GM11168 (cell line): ENCODE measurements around the gene ARHGAP44.

Source experiments
- in situ Hi-C: fragments of 300-500 bp; cut with MboI; formaldehyde crosslinking; loops from one replicate; pipeline ENCODE4 v1.12.0; 2022; ENCODE audit warnings: low sequenced_read_pairs; ENCODE audit not compliant: unreplicated experiment

The ARHGAP44 gene, protein sequence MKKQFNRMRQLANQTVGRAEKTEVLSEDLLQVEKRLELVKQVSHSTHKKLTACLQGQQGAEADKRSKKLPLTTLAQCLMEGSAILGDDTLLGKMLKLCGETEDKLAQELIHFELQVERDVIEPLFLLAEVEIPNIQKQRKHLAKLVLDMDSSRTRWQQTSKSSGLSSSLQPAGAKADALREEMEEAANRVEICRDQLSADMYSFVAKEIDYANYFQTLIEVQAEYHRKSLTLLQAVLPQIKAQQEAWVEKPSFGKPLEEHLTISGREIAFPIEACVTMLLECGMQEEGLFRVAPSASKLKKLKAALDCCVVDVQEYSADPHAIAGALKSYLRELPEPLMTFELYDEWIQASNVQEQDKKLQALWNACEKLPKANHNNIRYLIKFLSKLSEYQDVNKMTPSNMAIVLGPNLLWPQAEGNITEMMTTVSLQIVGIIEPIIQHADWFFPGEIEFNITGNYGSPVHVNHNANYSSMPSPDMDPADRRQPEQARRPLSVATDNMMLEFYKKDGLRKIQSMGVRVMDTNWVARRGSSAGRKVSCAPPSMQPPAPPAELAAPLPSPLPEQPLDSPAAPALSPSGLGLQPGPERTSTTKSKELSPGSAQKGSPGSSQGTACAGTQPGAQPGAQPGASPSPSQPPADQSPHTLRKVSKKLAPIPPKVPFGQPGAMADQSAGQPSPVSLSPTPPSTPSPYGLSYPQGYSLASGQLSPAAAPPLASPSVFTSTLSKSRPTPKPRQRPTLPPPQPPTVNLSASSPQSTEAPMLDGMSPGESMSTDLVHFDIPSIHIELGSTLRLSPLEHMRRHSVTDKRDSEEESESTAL

DNA sequence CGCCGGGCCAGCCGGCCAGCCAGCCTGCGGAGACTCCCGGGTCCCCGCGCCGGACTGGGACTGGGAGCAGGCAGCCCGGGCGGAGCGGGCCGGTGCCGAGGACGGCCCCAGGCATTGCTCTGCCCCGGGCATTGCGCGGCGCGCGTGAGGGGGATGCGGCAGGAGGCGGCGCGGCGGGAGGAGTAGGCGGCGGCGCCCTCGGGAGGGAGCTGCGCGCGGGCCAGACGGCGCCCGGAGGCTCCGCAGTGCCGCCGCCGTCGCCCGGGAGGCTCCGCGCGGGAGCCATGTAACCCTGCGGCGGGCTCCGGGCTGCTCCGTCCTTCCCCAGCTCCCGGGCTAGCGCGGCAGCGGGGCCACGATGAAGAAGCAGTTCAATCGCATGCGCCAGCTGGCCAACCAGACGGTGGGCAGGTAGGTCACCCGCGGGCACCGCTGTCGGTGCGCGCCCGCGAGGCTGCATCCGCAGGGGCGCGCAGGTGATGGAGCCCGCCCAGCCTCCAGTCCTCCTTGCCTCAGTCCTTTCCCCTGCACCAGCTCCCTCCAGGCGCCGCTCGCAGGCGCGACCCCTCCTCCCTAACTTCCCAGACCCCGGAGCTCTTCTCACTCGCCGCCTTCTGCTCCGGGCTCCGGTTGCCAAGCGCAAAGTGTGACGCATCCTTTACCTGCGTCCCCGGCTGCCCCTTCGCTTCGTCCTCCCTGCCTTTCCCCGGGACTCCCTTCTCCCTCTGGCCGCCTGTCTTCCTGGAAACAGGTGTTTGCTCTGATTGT is at the start of gene ARHGAP44:
TSS of gene ARHGAP44 (plus strand) at position 18 of the 768 bp plus-strand sequence. CDS start at position 359, 341 bp downstream.
- in situ Hi-C loops: no loop called here

GRCh38 chr17:12739500-12739899 is 49.8 kb upstream of the ARHGAP44 start:
- in situ Hi-C loops: no loop called here

DNA sequence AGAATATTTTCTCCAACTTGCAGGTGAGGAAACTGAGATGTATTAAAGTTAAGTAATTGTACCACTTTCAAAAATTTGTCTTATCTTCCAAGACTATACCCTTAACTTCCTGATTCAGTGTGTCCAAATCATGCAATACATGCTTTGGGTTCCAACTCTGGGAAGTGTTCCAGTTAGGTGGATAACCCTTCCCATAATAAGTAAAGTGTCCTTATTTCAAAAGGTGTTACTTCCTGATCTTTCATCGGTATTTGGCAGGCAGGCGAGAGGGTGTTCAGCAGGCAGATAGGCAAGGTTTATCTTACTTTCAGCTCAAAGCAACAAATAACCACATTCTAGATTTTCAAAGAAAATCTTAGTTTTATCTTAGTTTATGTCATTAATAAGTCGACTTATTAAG is 46.3 kb upstream of the ARHGAP44 start:
- in situ Hi-C loops: no loop called here

GRCh38 chr17:12744298-12744697 is 45.0 kb upstream of the ARHGAP44 start:
- in situ Hi-C loops: no loop called here

DNA sequence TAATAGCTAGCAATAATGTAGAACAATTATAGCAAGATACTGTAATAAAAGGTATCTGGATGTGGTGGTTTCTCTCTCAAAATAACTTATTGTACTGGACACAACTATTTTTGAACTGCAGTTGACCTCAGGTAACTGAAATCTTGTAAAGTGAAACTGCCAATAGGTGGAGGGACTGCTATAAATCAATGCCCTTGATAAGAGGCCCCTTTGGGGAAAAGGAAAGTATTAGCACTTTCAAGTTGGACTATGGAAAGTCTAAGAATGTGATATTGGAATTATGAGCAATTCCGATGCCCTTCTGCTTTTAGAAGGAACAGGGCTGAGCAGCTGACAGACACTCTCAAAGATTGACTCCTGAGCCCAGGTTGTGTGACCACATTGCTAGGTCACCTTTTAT is 44.5 kb upstream of the ARHGAP44 start:
- in situ Hi-C loops: no loop called here

GRCh38 chr17:12745486-12745885 is 43.8 kb upstream of the ARHGAP44 start:
- in situ Hi-C loops: no loop called here

DNA sequence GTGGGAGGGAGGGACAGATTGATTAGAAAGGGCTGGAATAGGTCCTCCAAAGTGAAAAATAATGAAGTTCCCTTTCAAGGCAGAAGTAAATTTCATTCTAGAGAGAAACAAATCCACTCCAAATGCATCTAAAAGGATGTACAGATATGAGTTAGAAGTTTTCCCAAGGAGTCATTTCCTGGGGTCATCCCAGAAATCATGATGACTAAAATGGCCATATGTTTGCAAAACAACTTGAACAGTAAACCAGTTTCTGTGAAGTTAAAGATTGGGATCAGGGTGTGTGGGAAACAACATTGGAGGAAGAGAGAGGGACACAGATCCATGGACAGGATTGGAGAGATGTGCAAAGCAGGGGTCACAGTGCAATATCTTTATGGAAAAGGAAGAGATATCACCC is 32.5 kb upstream of the ARHGAP44 start:
- in situ Hi-C loops: no loop called here

- in situ Hi-C loops: no loop called here
Observed at GRCh38 chr17:12759090-12759489, 30.2 kb upstream of the ARHGAP44 start.

DNA sequence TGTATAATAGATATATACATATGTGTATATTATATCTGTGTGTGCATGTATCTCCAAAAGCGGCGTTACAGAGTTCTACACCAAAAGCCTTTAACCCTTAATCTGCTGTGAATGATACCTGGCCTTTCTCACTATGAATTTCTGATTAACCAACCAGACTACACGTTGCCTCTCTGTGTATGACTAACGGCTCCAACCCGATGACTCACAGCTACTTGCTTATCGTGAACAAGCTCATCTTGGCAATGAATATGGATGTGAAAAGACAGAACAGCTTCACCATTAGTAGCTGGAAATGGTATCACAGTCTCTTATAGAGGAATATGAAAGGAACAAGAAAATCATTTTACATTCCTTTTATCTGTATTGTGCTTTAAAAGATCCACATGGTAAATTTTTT is 23.8 kb upstream of the ARHGAP44 start:
- in situ Hi-C loops: no loop called here

GRCh38 chr17:12768255-12768654 is 21.0 kb upstream of the ARHGAP44 start:
- in situ Hi-C loops: no loop called here

- in situ Hi-C loops: no loop called here
Observed at GRCh38 chr17:12769981-12770380, 19.3 kb upstream of the ARHGAP44 start.

GRCh38 chr17:12773153-12773552 is 16.1 kb upstream of the ARHGAP44 start:
- in situ Hi-C loops: no loop called here

- in situ Hi-C loops: no loop called here
Observed at GRCh38 chr17:12789075-12789480, 220 bp upstream of the ARHGAP44 start.

DNA sequence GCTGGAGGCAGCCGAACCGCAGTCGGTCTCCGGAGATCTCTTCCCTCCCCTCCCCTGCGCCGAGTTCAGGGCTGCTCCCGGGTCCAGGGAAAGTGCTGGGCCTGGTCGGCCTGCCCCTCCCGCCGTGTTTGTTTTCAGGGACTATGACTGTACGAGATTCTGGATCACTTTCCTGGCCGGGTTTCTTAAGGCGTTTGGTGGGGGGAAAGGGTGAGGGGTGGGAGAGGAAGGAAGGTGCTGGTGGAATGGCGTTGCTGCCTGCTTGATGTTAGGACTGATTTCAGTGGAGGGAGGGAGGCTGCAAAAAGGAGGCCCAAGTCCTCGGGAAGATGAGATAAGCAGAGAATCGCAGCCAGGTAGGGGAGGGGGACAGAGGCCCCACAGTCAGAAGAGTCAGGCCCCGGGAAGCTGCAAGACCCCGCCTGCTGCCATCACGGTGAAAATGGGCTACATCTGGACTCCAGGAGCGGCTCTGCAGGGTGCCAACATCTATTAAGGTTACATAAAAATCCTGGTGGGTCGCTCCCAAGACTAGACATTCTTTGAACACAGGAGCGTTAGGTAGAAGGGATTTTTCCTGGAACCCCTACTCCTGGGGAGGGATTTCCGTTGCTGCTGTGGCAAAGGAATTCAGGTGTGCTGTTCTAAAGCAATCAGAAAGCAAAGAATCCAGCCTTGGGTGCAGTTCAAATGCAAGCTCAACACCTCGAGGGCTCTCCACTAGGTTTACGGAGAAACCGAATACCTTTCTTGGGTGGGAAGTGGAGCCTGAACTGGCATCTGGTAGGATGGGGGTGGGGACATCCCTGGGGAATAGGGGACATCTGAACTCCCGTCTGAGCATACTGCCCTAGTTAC is 1.2 kb downstream of the ARHGAP44 start:
- in situ Hi-C loops: no loop called here

- in situ Hi-C loops: no loop called here
Observed at GRCh38 chr17:12794919-12795532, 5.7 kb downstream of the ARHGAP44 start.

- in situ Hi-C loops: no loop called here
Observed at GRCh38 chr17:12800855-12801365, 11.6 kb downstream of the ARHGAP44 start.

- in situ Hi-C loops: no loop called here
Observed at GRCh38 chr17:12806630-12807029, 17.3 kb downstream of the ARHGAP44 start.

DNA sequence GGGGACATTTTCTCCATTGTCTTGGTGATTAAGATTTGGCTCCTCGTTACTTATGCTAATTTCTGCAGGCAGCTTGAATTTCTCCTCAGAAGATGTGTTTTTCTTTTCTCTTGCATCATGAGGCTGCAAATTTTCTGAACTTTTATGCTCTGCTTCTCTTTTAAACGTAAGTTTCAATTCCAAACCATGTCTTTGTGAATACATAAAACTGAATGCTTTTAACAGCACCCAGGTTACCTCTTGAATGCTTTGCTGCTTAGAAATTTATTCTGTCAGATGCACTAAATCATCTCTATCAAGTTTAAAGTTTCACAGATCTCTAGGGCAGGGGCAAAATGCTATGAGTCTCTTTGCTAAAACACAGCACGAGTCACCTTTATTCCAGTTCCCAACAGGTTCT is 19.4 kb downstream of the ARHGAP44 start:
- in situ Hi-C loops: no loop called here

DNA sequence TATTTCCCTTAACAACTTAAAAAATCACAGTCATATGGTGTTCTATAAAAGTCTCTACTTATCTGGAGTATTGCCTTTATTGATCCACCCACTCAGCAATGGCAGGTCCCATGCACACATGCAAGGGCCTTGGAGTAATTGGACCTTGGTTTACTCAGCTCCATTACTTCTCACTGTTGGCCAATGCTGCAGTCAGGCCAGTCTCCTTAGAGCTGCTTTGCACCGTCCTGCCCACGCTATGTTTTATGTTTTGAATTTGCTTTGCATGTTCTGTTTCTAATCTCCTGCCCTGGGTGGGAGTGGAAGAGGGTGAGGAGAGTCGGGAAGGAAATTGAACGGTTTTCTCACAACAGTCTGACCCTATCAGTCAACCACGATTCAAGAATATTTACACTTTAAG is 23.6 kb downstream of the ARHGAP44 start:
- in situ Hi-C loops: no loop called here
